MM.1S (cell line): ENCODE results near the gene FBXW2.

ENCODE experiments used
- DNase-seq: peaks from one replicate; pipeline ENCODE4 v3.0.0-alpha.2; 2015
- H2AFZ ChIP-seq: fragments of 300-600 bp; sonication (generic); 2 replicates; pipeline ENCODE4 v1.6.0; 2016; ENCODE audit warnings: antibody characterized with exemption, low read length
- H3F3A ChIP-seq: fragments of 300-600 bp; sonication (generic); 2 replicates; pipeline ENCODE4 v1.6.1; 2016; ENCODE audit warnings: mild to moderate bottlenecking, antibody characterized with exemption, low read length, moderate library complexity, mixed read lengths; ENCODE audit not compliant: insufficient read depth
- H3K27ac ChIP-seq: fragments of 300-600 bp; sonication (generic); 2 replicates; pipeline ENCODE4 v1.5.1; 2016; ENCODE audit warnings: mild to moderate bottlenecking, low read length
- H3K27me3 ChIP-seq: fragments of 300-600 bp; sonication (generic); replicated peaks from 2 replicates; pipeline ENCODE4 v1.6.0; 2016; ENCODE audit warnings: low read length; ENCODE audit not compliant: insufficient read depth
- H3K36me3 ChIP-seq: fragments of 300-600 bp; sonication (generic); replicated peaks from 2 replicates; pipeline ENCODE4 v1.6.1; 2016; ENCODE audit warnings: mild to moderate bottlenecking, low read length, mixed read lengths; ENCODE audit not compliant: insufficient read depth
- H3K4me1 ChIP-seq: fragments of 300-600 bp; sonication (generic); 2 replicates; pipeline ENCODE4 v1.6.1; 2016; ENCODE audit warnings: low read length, mixed read lengths
- H3K4me2 ChIP-seq: fragments of 300-600 bp; sonication (generic); 2 replicates; pipeline ENCODE4 v1.6.0; 2016; ENCODE audit warnings: low read depth, low read length
- H3K4me3 ChIP-seq: fragments of 300-600 bp; sonication (generic); 2 replicates; pipeline ENCODE4 v1.5.1; 2016; ENCODE audit warnings: low read length, mixed read lengths
- H3K79me2 ChIP-seq: fragments of 300-600 bp; sonication (generic); 2 replicates; pipeline ENCODE4 v1.6.1; 2016; ENCODE audit warnings: mixed run types, low read length, mixed read lengths
- H3K9ac ChIP-seq: fragments of 300-600 bp; sonication (generic); 2 replicates; pipeline ENCODE4 v1.6.1; 2016; ENCODE audit warnings: low read length, mixed read lengths
- H3K9me2 ChIP-seq: fragments of 300-600 bp; sonication (generic); replicated peaks from 2 replicates; pipeline ENCODE4 v1.6.1; 2016; ENCODE audit warnings: mild to moderate bottlenecking, low read length, mixed read lengths; ENCODE audit not compliant: insufficient read depth
- H3K9me3 ChIP-seq: fragments of 300-600 bp; sonication (generic); replicated peaks from 2 replicates; pipeline ENCODE4 v1.6.1; 2016; ENCODE audit warnings: mild to moderate bottlenecking, low read length, mixed read lengths; ENCODE audit not compliant: insufficient read depth
- H4K20me1 ChIP-seq: fragments of 300-600 bp; sonication (generic); 2 replicates; pipeline ENCODE4 v1.6.1; 2016; ENCODE audit warnings: mild to moderate bottlenecking, low read length, moderate library complexity, mixed read lengths; ENCODE audit not compliant: insufficient read depth
- EZH2 ChIP-seq: fragments of 300-600 bp; sonication (generic); optimal IDR thresholded peaks from 2 replicates; pipeline ENCODE3; 2017; ENCODE audit warnings: low read depth, mild to moderate bottlenecking, antibody characterized with exemption, low read length, mixed read lengths
- EZH2phosphoT487 ChIP-seq: fragments of 300-600 bp; sonication (generic); IDR thresholded peaks from 2 replicates; pipeline ENCODE4 v1.6.1; 2018; ENCODE audit warnings: antibody characterized with exemption, low read length
- TF ChIP-seq, protein P1 (sequence below): fragments of 300-600 bp; sonication (generic); IDR thresholded peaks from 2 replicates; pipeline ENCODE4 v1.5.1; 2016; ENCODE audit warnings: antibody characterized with exemption, low read length, mixed read lengths

The FBXW2 gene

DNA sequence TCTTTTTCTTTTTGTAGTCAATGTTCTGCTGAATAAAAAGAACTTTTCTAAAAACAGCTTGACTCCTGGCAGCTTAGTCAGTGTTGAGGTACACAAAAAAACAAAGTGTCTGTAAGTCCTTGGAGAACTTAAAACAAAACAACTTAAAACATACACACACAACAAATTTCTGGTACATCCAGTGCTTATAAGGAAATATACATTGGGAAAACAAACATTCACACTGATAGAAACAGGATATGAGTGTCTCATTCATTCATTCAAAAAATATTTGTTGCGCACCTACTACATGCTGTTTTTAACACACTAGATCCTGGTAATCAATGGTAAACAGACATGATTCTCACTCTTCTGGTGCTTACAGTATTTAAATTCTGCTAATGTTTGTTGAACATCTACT lies 51.5 kb downstream of the FBXW2 start:
- no peaks in the 10 kb centered on the region for H3K27me3 ChIP-seq
- no peak for DNase-seq
- no peaks in the 10 kb centered on the region for H3F3A ChIP-seq
- no peak overlapping the region for H3K9ac ChIP-seq
- H3K4me3 ChIP-seq = no peak overlapping the region
- no peaks in the 10 kb centered on the region for H3K4me1 ChIP-seq
- H3K4me2 ChIP-seq = no peak overlapping the region
- no peaks in the 10 kb centered on the region for H3K9me2 ChIP-seq
- H3K79me2 ChIP-seq = no peaks in the 10 kb centered on the region
- H4K20me1 ChIP-seq = no peaks in the 10 kb centered on the region
- H3K9me3 ChIP-seq = no peaks in the 10 kb centered on the region
- no peak overlapping the region for H2AFZ ChIP-seq
- H3K36me3 ChIP-seq = no peaks in the 10 kb centered on the region
- no peak for TF ChIP-seq EZH2phosphoT487
- TF ChIP-seq EZH2 = no peak
- TF ChIP-seq, protein P1, sequence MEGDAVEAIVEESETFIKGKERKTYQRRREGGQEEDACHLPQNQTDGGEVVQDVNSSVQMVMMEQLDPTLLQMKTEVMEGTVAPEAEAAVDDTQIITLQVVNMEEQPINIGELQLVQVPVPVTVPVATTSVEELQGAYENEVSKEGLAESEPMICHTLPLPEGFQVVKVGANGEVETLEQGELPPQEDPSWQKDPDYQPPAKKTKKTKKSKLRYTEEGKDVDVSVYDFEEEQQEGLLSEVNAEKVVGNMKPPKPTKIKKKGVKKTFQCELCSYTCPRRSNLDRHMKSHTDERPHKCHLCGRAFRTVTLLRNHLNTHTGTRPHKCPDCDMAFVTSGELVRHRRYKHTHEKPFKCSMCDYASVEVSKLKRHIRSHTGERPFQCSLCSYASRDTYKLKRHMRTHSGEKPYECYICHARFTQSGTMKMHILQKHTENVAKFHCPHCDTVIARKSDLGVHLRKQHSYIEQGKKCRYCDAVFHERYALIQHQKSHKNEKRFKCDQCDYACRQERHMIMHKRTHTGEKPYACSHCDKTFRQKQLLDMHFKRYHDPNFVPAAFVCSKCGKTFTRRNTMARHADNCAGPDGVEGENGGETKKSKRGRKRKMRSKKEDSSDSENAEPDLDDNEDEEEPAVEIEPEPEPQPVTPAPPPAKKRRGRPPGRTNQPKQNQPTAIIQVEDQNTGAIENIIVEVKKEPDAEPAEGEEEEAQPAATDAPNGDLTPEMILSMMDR = no peak
- H3K27ac ChIP-seq = no peak overlapping the region

DNA sequence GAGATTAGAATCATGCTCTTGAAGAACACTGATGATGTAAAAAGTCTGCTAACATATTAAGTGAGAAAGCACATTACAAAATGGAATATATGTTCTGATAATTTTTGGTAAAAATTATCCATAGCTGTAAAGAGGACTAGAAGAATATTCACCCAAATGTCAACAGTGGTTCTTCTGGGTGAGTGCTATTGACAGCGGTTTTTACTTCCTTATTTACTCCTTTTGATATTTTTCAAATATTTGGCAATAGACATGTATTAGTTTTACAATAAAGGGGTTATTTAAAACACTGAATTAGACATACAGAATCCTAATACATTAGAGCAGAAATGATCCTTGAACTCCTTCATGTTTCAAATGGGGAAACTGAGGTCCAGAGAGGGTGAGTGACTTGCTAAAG lies 52.0 kb downstream of the FBXW2 start:
- no peak overlapping the region for H3K27ac ChIP-seq
- no peaks in the 10 kb centered on the region for H3K9me3 ChIP-seq
- no peaks in the 10 kb centered on the region for H4K20me1 ChIP-seq
- no peak overlapping the region for H3K9ac ChIP-seq
- no peaks in the 10 kb centered on the region for H3K27me3 ChIP-seq
- H3K79me2 ChIP-seq = no peaks in the 10 kb centered on the region
- H3K9me2 ChIP-seq = no peaks in the 10 kb centered on the region
- TF ChIP-seq EZH2phosphoT487 = no peak
- TF ChIP-seq, protein P1 = no peak
- TF ChIP-seq EZH2 = no peak
- no peaks in the 10 kb centered on the region for H3F3A ChIP-seq
- no peaks in the 10 kb centered on the region for H3K4me1 ChIP-seq
- no peak overlapping the region for H2AFZ ChIP-seq
- no peak overlapping the region for H3K4me3 ChIP-seq
- H3K4me2 ChIP-seq = no peak overlapping the region
- DNase-seq = no peak
- no peaks in the 10 kb centered on the region for H3K36me3 ChIP-seq

- Histone ChIP-seq H3F3A (no peaks in the 10 kb centered on the region), H3K27me3 (no peaks in the 10 kb centered on the region), H3K4me2 (no peak overlapping the region), H2AFZ (no peak overlapping the region), H3K79me2 (no peaks in the 10 kb centered on the region), H3K4me3 (no peak overlapping the region), H3K4me1 (no peaks in the 10 kb centered on the region), H3K9me2 (no peaks in the 10 kb centered on the region), H3K9ac (no peak overlapping the region), H3K9me3 (no peaks in the 10 kb centered on the region), H4K20me1 (no peaks in the 10 kb centered on the region), H3K36me3 (no peaks in the 10 kb centered on the region), H3K27ac (no peak overlapping the region)
- TF ChIP-seq, protein P1 = no peak
- TF ChIP-seq EZH2 = no peak
- TF ChIP-seq EZH2phosphoT487 = no peak
- no peak for DNase-seq
Observed at GRCh38 chr9:120740132-120740531, 53.1 kb downstream of the FBXW2 start.
